GM23338 (cell line): ENCODE results near the gene RAP1GAP. TPM values are rescaled to one million over a fixed set of nuclear protein-coding genes. Genes with fewer than 3 reads are reported as not detected.

Source experiments
- ATAC-seq: fragments of 200-7000 bp; cut with Tn5 transposase; 3 replicates; pipeline ENCODE4 v1.9.1; 2020
- DNase-seq: peaks from one replicate; pipeline ENCODE4 v3.0.0-alpha.2; 2015; ENCODE audit warnings: low spot score
- H2AFZ ChIP-seq: fragments of 200-600 bp; sonication (generic); 2 replicates; pipeline ENCODE4 v1.8.0; 2016; ENCODE audit warnings: antibody characterized with exemption, mild to moderate bottlenecking, moderate library complexity
- H3F3A ChIP-seq: fragments of 200-600 bp; sonication (generic); replicated peaks from 2 replicates; pipeline ENCODE4 v1.8.0; 2017; ENCODE audit warnings: antibody characterized with exemption, mixed run types, low read depth
- H3K27ac ChIP-seq: fragments of 200-600 bp; sonication (generic); 2 replicates; pipeline ENCODE4 v1.6.1; 2016; ENCODE audit warnings: low read depth
- H3K27me3 ChIP-seq: fragments of 200-600 bp; sonication (generic); 2 replicates; pipeline ENCODE4 v1.8.0; 2016; ENCODE audit warnings: mild to moderate bottlenecking, mixed run types, moderate library complexity; ENCODE audit not compliant: insufficient read depth
- H3K36me3 ChIP-seq: fragments of 200-600 bp; sonication (generic); 2 replicates; pipeline ENCODE4 v1.8.0; 2016; ENCODE audit warnings: mild to moderate bottlenecking; ENCODE audit not compliant: insufficient read depth
- H3K4me1 ChIP-seq: fragments of 200-600 bp; sonication (generic); 2 replicates; pipeline ENCODE4 v1.8.0; 2016; ENCODE audit warnings: mild to moderate bottlenecking, moderate library complexity; ENCODE audit not compliant: insufficient read depth
- H3K4me2 ChIP-seq: fragments of 200-600 bp; sonication (generic); 2 replicates; pipeline ENCODE4 v1.7.1; 2017; ENCODE audit warnings: mixed run types
- H3K4me3 ChIP-seq: fragments of 200-600 bp; sonication (generic); 2 replicates; pipeline ENCODE4 v1.6.1; 2016; ENCODE audit warnings: mixed run types
- H3K79me2 ChIP-seq: fragments of 200-600 bp; sonication (generic); replicated peaks from 2 replicates; pipeline ENCODE4 v1.8.0; 2017; ENCODE audit warnings: mild to moderate bottlenecking; ENCODE audit not compliant: insufficient read depth
- H3K9me2 ChIP-seq: fragments of 200-600 bp; sonication (generic); 2 replicates; pipeline ENCODE4 v1.8.0; 2017; ENCODE audit not compliant: insufficient read depth
- H4K20me1 ChIP-seq: fragments of 200-600 bp; sonication (generic); replicated peaks from 2 replicates; pipeline ENCODE4 v1.8.0; 2017; ENCODE audit warnings: mild to moderate bottlenecking; ENCODE audit not compliant: insufficient read depth
- H3K27ac Mint-ChIP-seq: 2 replicates; pipeline ENCODE4 v1.8.0; 2020; ENCODE audit warnings: inconsistent platforms, mild to moderate bottlenecking, moderate library complexity, mixed read lengths
- H3K27me3 Mint-ChIP-seq: 3 replicates; pipeline ENCODE4 v1.8.0; 2022; ENCODE audit warnings: low read depth, mild to moderate bottlenecking, moderate library complexity, mixed read lengths, inconsistent platforms; ENCODE audit not compliant: insufficient read depth, poor library complexity
- H3K36me3 Mint-ChIP-seq: 3 replicates; pipeline ENCODE4 v1.8.0; 2021; ENCODE audit warnings: low read depth, mild to moderate bottlenecking, inconsistent platforms, moderate library complexity, mixed read lengths
- H3K4me1 Mint-ChIP-seq: 3 replicates; pipeline ENCODE4 v1.8.0; 2020; ENCODE audit warnings: mild to moderate bottlenecking, inconsistent platforms, mixed read lengths
- H3K4me3 Mint-ChIP-seq: 3 replicates; pipeline ENCODE4 v1.8.0; 2021; ENCODE audit warnings: moderate library complexity, mild to moderate bottlenecking, inconsistent platforms, mixed read lengths
- H3K9me3 Mint-ChIP-seq: 3 replicates; pipeline ENCODE4 v1.8.0; 2020; ENCODE audit warnings: moderate library complexity, mild to moderate bottlenecking, inconsistent platforms, mixed read lengths
- EZH2 ChIP-seq: fragments of 200-600 bp; sonication (generic); IDR thresholded peaks from one replicate; pipeline ENCODE4 v1.8.0; 2017; ENCODE audit warnings: antibody characterized with exemption, mild to moderate bottlenecking, low read depth; ENCODE audit not compliant: unreplicated experiment
- JUNB ChIP-seq: IDR thresholded peaks from one replicate; pipeline ENCODE4 v1.6.1; 2016; ENCODE audit warnings: antibody characterized with exemption; ENCODE audit not compliant: unreplicated experiment
- NANOG ChIP-seq: IDR thresholded peaks from 2 replicates; pipeline ENCODE4 v1.6.1; 2016; ENCODE audit warnings: antibody characterized with exemption, borderline replicate concordance
- POLR2AphosphoS5 ChIP-seq: IDR thresholded peaks from 2 replicates; pipeline ENCODE4 v1.6.1; 2016; ENCODE audit warnings: antibody characterized with exemption, low read depth
- STAT1 ChIP-seq: IDR thresholded peaks from one replicate; pipeline ENCODE4 v1.6.1; 2016; ENCODE audit warnings: antibody characterized with exemption; ENCODE audit not compliant: unreplicated experiment
- ZNF331 ChIP-seq: fragments of 250-450 bp; sonication (Bioruptor Pico); IDR thresholded peaks from 2 replicates; pipeline ENCODE4 v1.5.0; 2020; ENCODE audit warnings: low read depth, mild to moderate bottlenecking, moderate library complexity
- polyA plus RNA-seq: library from polyadenylated mRNA; unstranded; fragments of >200 nt; fragmentation: Nextera tagmentation; extraction: Ambion mirVana; gene quantifications from 2 replicates; pipeline ENCODE4 v1.2.1, GENCODE V29; 2016
- total RNA-seq: library from RNA; depleted of rRNA; stranded (reverse); fragments of >200 nt; shearing (Covaris generic); gene quantifications from 2 replicates; pipeline ENCODE4 v1.2.3, GENCODE V29; 2014
- TF ChIP-seq, protein P1 (sequence below), 2 experiments: fragments of 200-600 bp in 1 of 2; sonication (generic) in 1 of 2; conservative IDR thresholded peaks; 2 replicates each; pipeline versions ENCODE4 v1.5.1 to v1.6.1; 2016 to 2017; ENCODE audit warnings: antibody characterized with exemption in 2 of 2, low read depth in 2 of 2, mild to moderate bottlenecking in 2 of 2, moderate library complexity in 1 of 2
- TF ChIP-seq, protein P2 (sequence below): IDR thresholded peaks from one replicate; pipeline ENCODE4 v1.6.1; 2018; ENCODE audit warnings: antibody characterized with exemption; ENCODE audit not compliant: unreplicated experiment

RAP1GAP gene
- total and polyA plus RNA-seq, 2 experiments from 2014 or later = 4.3 to 6.6 TPM

DNA sequence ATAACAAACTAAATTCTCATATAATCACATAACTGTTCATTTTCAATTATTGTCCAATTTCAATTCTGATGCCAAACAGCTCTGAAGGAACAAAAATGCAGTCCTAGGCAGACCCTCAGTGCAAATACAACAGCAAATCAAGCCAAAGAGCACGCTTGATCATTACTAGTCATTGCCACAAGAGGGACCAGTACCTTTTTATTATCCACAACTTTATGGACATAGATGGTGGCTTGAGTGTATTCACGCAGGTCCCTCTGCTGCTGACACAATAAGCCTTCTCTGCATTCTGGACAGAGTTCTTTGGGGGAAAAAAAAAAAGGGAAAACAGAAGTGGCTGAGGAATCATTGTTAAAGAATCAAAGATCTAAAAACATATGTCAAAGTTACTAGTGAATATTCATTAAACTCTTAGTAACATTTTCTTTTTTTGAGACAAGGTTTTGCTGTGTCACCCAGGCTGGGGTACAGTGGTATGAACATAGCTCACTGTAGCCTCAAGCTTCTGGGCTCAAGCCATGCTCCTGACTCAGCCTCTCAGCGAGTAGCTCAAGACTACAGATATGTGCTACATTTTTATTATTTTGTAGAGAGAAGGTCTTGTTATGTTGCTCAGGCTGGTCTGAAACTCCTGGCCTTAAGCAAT is 34.3 kb upstream of the RAP1GAP start:
- ATAC-seq = peak; percentile 37
- H3K4me3 Mint-ChIP-seq = no peak overlapping the region

DNA sequence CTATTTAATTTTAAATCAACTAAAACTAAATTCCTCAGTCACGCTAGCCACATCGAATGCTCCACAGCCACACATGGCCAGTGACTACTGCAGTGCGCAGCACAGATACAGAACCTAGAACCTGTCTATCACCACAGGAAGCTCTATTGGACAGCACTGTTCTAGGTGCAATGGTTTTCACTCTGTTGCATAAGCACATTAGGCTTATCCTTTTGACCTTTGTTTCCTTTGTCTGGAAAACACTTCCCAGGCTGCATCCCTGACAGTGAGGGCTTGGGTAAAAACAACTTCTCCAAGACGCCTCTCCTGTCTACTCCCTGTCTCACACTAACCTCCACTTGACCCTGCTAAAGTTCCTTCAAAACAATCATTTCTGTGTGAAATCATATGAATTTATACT is 33.6 kb upstream of the RAP1GAP start:
- Mint-ChIP-seq H3K4me3 (no peak overlapping the region), H3K27me3 (peaks cover 2% of the 10 kb centered on the region), H3K9me3 (no peaks in the 10 kb centered on the region), H3K4me1 (peaks cover 33% of the 10 kb centered on the region), H3K27ac (no peak overlapping the region; the same call in 1 of the 2 replicates), H3K36me3 (peaks cover 63% of the 10 kb centered on the region)
- H2AFZ ChIP-seq = no peak overlapping the region
- H4K20me1 ChIP-seq = peaks cover 5% of the 10 kb centered on the region; the same call in 1 of the 2 replicates
- H3K27ac ChIP-seq = no peak overlapping the region
- H3K27me3 ChIP-seq = no peaks in the 10 kb centered on the region
- no peak overlapping the region for H3K4me2 ChIP-seq
- DNase-seq = no peak
- peaks cover 22% of the 10 kb centered on the region for H3K36me3 ChIP-seq
- H3K4me1 ChIP-seq = peaks cover 29% of the 10 kb centered on the region
- no peak for ATAC-seq
- H3F3A ChIP-seq = no peaks in the 10 kb centered on the region
- H3K4me3 ChIP-seq = no peak overlapping the region
- no peaks in the 10 kb centered on the region for H3K9me2 ChIP-seq
- no peaks in the 10 kb centered on the region for H3K79me2 ChIP-seq
- no peak for TF ChIP-seq NANOG
- TF ChIP-seq ZNF331 (CRISPR knock-in tag) = no peak

More for the DNA sequence above, 34.3 kb upstream of the RAP1GAP start:
- Histone ChIP-seq H4K20me1 (peaks cover 5% of the 10 kb centered on the region; the same call in 1 of the 2 replicates), H2AFZ (no peak overlapping the region), H3F3A (no peaks in the 10 kb centered on the region), H3K27me3 (no peaks in the 10 kb centered on the region), H3K4me3 (no peak overlapping the region), H3K4me1 (peaks cover 29% of the 10 kb centered on the region), H3K36me3 (peaks cover 22% of the 10 kb centered on the region), H3K4me2 (no peak overlapping the region), H3K9me2 (no peaks in the 10 kb centered on the region), H3K27ac (no peak overlapping the region), H3K79me2 (no peaks in the 10 kb centered on the region)
- no peaks in the 10 kb centered on the region for H3K27me3 Mint-ChIP-seq
- peaks cover 56% of the 10 kb centered on the region for H3K36me3 Mint-ChIP-seq
- no peak overlapping the region; the same call in 1 of the 2 replicates for H3K27ac Mint-ChIP-seq
- no peaks in the 10 kb centered on the region for H3K9me3 Mint-ChIP-seq
- TF ChIP-seq POLR2AphosphoS5 (no peak), STAT1 (no peak), NANOG (no peak), JUNB (no peak), EZH2 (no peak)
- TF ChIP-seq, protein P1, sequence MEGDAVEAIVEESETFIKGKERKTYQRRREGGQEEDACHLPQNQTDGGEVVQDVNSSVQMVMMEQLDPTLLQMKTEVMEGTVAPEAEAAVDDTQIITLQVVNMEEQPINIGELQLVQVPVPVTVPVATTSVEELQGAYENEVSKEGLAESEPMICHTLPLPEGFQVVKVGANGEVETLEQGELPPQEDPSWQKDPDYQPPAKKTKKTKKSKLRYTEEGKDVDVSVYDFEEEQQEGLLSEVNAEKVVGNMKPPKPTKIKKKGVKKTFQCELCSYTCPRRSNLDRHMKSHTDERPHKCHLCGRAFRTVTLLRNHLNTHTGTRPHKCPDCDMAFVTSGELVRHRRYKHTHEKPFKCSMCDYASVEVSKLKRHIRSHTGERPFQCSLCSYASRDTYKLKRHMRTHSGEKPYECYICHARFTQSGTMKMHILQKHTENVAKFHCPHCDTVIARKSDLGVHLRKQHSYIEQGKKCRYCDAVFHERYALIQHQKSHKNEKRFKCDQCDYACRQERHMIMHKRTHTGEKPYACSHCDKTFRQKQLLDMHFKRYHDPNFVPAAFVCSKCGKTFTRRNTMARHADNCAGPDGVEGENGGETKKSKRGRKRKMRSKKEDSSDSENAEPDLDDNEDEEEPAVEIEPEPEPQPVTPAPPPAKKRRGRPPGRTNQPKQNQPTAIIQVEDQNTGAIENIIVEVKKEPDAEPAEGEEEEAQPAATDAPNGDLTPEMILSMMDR (conservative IDR thresholded peaks at IDR 0.05; ENCODE audit: low read depth in 2 of 2) = peak; percentile 51 to 58
- TF ChIP-seq, protein P2, sequence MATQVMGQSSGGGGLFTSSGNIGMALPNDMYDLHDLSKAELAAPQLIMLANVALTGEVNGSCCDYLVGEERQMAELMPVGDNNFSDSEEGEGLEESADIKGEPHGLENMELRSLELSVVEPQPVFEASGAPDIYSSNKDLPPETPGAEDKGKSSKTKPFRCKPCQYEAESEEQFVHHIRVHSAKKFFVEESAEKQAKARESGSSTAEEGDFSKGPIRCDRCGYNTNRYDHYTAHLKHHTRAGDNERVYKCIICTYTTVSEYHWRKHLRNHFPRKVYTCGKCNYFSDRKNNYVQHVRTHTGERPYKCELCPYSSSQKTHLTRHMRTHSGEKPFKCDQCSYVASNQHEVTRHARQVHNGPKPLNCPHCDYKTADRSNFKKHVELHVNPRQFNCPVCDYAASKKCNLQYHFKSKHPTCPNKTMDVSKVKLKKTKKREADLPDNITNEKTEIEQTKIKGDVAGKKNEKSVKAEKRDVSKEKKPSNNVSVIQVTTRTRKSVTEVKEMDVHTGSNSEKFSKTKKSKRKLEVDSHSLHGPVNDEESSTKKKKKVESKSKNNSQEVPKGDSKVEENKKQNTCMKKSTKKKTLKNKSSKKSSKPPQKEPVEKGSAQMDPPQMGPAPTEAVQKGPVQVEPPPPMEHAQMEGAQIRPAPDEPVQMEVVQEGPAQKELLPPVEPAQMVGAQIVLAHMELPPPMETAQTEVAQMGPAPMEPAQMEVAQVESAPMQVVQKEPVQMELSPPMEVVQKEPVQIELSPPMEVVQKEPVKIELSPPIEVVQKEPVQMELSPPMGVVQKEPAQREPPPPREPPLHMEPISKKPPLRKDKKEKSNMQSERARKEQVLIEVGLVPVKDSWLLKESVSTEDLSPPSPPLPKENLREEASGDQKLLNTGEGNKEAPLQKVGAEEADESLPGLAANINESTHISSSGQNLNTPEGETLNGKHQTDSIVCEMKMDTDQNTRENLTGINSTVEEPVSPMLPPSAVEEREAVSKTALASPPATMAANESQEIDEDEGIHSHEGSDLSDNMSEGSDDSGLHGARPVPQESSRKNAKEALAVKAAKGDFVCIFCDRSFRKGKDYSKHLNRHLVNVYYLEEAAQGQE = no peak
- peaks cover 33% of the 10 kb centered on the region for H3K4me1 Mint-ChIP-seq
- DNase-seq = peak; percentile 48
